GM18951 (cell line): ENCODE results near the gene NT5C1A.

Experiments
- POLR2A ChIP-seq: IDR thresholded peaks from 4 replicates; pipeline ENCODE4 v1.6.1; 2011; ENCODE audit warnings: mild to moderate bottlenecking; ENCODE audit not compliant: insufficient read length, insufficient read depth; ENCODE audit errors: extremely low read depth
- in situ Hi-C: fragments of 300-500 bp; cut with MboI; formaldehyde crosslinking; loops from one replicate; pipeline ENCODE4 v1.12.0; 2022; ENCODE audit warnings: low sequenced_read_pairs, mixed read lengths, inconsistent platforms; ENCODE audit not compliant: unreplicated experiment

The NT5C1A gene

DNA sequence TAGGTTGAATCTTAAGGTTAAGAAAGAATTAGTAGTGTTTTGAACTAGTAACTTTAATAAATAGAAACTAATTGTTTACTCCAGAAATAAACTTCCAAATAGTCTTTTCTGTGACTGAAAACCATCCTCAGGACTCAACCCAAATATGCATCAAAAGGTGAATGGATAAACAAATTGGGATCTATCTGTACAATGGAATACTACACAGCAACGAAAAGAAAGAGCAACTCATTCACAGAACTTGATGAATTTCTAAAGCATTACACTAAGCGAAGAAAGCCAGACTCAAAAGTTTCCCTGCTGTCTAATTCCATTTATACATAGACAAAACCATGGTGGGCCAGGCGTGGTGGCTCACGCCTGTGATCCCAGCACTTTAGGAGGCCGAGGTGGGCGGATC is 57.4 kb downstream of the NT5C1A start:
- TF ChIP-seq POLR2A, result no peak
- in situ Hi-C loops, result no loop called here

DNA sequence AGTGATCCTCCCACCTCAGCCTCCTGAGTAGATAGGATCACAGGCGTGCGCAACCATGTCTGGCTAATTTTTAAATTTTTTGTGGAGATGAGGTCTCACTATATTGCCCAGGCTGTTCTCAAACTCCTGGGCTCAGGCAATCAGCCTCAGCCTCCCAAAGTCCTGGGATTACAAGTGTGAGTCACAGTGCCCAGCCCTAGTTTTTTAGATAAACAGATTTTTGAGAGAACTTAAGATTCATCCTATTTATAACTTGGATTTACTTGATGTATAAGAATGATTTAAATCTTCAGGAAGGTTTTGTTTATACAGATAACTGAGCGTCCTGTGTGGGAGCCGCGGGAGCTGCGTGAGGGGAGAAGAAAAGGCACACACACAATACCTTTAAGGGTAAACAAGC is 58.7 kb downstream of the NT5C1A start:
- no peak for TF ChIP-seq POLR2A
- in situ Hi-C loops, result no loop called here

GRCh38 chr1:39609618-39610331 is 62.1 kb downstream of the NT5C1A start:
- no peak for TF ChIP-seq POLR2A
- in situ Hi-C loops, result no loop called here
